ENCODE data around the gene VCAM1.

The VCAM1 gene

DNA sequence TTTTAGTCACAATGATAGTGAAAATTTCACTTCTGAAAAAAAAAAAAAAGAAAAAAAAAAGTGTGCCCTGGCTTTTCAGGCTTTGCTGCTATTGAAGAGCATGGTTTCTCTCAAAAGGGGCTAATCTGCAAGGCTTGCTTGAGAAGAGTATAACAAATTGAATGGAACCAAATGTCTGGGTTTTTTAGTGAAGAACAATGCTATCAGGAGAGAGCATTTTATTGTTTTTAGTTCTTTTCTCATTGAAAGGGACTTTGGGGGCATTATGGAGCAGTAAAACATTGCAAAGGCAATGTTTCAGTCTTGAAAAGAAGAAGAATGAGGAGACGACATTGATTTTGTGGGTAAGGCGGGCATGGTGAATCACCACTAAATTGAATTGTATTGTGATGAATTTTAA, 28.2 kb downstream of the VCAM1 start:
- TF ChIP-seq CTCF (IDR thresholded peaks at IDR 0.05; ENCODE audit: borderline replicate concordance, control extremely low read depth, extremely low read depth, insufficient read depth, missing control alignments) = no peak
- DNase-seq (ENCODE audit: low spot score) = no peak
- in situ Hi-C loops (cut with MboI; ENCODE audit: low sequenced_read_pairs, unreplicated experiment) = no loop called here

- in situ Hi-C loops (cut with MboI; ENCODE audit: low sequenced_read_pairs, unreplicated experiment) = no loop called here
- no peak for TF ChIP-seq CTCF (IDR thresholded peaks at IDR 0.05; ENCODE audit: borderline replicate concordance, control extremely low read depth, extremely low read depth, insufficient read depth, missing control alignments)
- peak; percentile 16 for DNase-seq (ENCODE audit: low spot score)
Measured at GRCh38 chr1:100750005-100750885, 30.7 kb downstream of the VCAM1 start.

GRCh38 chr1:100752791-100753190, 33.2 kb downstream of the VCAM1 start:
- no peak for DNase-seq (ENCODE audit: low spot score)
- TF ChIP-seq CTCF (IDR thresholded peaks at IDR 0.05; ENCODE audit: borderline replicate concordance, control extremely low read depth, extremely low read depth, insufficient read depth, missing control alignments) = no peak
- in situ Hi-C loops (cut with MboI; ENCODE audit: low sequenced_read_pairs, unreplicated experiment) = no loop called here

DNA sequence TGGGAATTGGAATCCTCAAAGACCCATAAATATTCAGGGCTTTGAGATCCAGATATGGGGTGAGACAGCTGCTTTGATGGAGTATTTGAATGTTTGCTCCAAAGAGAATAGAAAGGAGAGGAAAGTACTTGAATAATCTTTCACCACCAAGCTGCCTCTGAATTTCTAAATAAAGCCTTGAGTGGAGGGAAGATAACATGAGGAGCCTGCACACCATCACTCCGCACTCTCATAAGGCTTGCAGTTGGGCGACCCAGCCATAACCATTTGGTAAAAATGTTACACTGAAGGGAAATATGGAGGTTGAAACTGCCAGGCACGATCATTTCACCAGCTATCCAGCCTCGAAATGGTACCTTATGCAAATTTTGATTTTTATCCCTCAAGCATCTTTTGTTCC, 38.4 kb downstream of the VCAM1 start:
- no peak for DNase-seq (ENCODE audit: low spot score)
- in situ Hi-C loops (cut with MboI; ENCODE audit: low sequenced_read_pairs, unreplicated experiment) = no loop called here
- TF ChIP-seq CTCF (IDR thresholded peaks at IDR 0.05; ENCODE audit: borderline replicate concordance, control extremely low read depth, extremely low read depth, insufficient read depth, missing control alignments) = no peak

GRCh38 chr1:100759188-100759587, 39.6 kb downstream of the VCAM1 start:
- DNase-seq (ENCODE audit: low spot score) = no peak
- in situ Hi-C loops (cut with MboI; ENCODE audit: low sequenced_read_pairs, unreplicated experiment) = no loop called here

DNA sequence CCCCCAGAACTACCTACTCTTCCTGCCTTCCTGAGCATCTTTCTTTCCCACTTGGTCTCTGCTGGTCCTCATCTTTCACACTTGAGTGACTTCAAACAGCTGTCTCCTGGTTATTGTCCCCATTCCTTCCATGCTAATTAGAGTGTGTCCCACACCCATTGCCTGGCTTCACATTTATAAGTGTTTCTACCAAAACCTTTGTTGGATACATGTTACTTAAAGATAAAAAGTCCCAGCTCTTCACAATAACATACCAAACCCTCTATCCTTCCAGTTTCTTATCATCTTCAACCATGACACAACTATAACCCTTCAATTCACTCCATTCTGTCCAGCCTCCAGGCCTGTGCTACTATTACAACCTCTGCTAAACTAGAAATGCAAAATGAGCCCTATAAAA, 41.0 kb downstream of the VCAM1 start:
- in situ Hi-C loops (cut with MboI; ENCODE audit: low sequenced_read_pairs, unreplicated experiment) = no loop called here
- no peak for TF ChIP-seq CTCF (IDR thresholded peaks at IDR 0.05; ENCODE audit: borderline replicate concordance, control extremely low read depth, extremely low read depth, insufficient read depth, missing control alignments)
- no peak for DNase-seq (ENCODE audit: low spot score)

More at GRCh38 chr1:100759188-100759587, 39.6 kb downstream of the VCAM1 start:
- TF ChIP-seq CTCF (IDR thresholded peaks at IDR 0.05; ENCODE audit: borderline replicate concordance, control extremely low read depth, extremely low read depth, insufficient read depth, missing control alignments) = no peak

All from GM13976 (cell line).